ENCODE data around the gene TMEM132C.
A peak's percentile ranks its signal among the peaks of the same experiment; 100 is the strongest.

The TMEM132C gene

GRCh38 chr12:128339126-128339520, 72.2 kb downstream of the TMEM132C start:
- H3K4me1 ChIP-seq: peaks cover 0 to 25% (median 9%) of the 10 kb centered on the region in 10 experiments; a peak in 11 of 20 replicates
- H3K4me2 ChIP-seq: peak overlapping the region in 4 of 11 experiments; percentile 16 to 53 (median 31); a peak in 6 of 22 replicates
- H3K9me3 ChIP-seq (replicated peaks in 1 of 11): peaks cover 9 to 29% (median 14%) of the 10 kb centered on the region in 11 experiments; a peak in 14 of 22 replicates
- no peaks in the 10 kb centered on the region for H3K27me3 ChIP-seq
- H3K27ac ChIP-seq: no peak overlapping the region
- no peaks in the 10 kb centered on the region for H4K20me1 ChIP-seq
- no peaks in the 10 kb centered on the region for H3K36me3 ChIP-seq
- no peak overlapping the region for H3K9ac ChIP-seq
- no peak overlapping the region for H3K4me3 ChIP-seq
- no peak for TF ChIP-seq Cebpa-rat (IDR thresholded peaks at IDR 0.05)

- H3K9me3 ChIP-seq (replicated peaks in 1 of 11): peaks cover 4 to 24% (median 11%) of the 10 kb centered on the region in 11 experiments; a peak in 14 of 22 replicates
- H3K36me3 ChIP-seq: no peaks in the 10 kb centered on the region
- peaks cover 0 to 25% (median 9%) of the 10 kb centered on the region in 10 experiments; a peak in 11 of 20 replicates for H3K4me1 ChIP-seq
- no peak overlapping the region for H3K9ac ChIP-seq
- H3K4me3 ChIP-seq: no peak overlapping the region
- H3K27ac ChIP-seq: no peak overlapping the region
- H4K20me1 ChIP-seq: no peaks in the 10 kb centered on the region
- no peak for TF ChIP-seq Cebpa-rat (IDR thresholded peaks at IDR 0.05)
- no peaks in the 10 kb centered on the region for H3K27me3 ChIP-seq
- peak overlapping the region in 3 of 11 experiments; percentile 26 to 53 (median 36); a peak in 2 of 22 replicates for H3K4me2 ChIP-seq
These were observed 72.7 kb downstream of the TMEM132C start for GRCh38 chr12:128339631-128340030.

- 0 out of 22 replicates have a peak overlapping the region, but pooled peaks of 2 of the 11 experiments have one; percentile 5 to 7 for H3K4me2 ChIP-seq
- no peak overlapping the region for H3K9ac ChIP-seq
- H4K20me1 ChIP-seq: no peaks in the 10 kb centered on the region
These were observed 86.3 kb downstream of the TMEM132C start for GRCh38 chr12:128353301-128353700.

GRCh38 chr12:128356547-128356946, 89.6 kb downstream of the TMEM132C start:
- Histone ChIP-seq H4K20me1 (peaks cover 0 to under 1% (median 0%) of the 10 kb centered on the region in 11 experiments; a peak in 1 of 22 replicates), H3K36me3 (no peaks in the 10 kb centered on the region; a peak in 1 of 22 replicates), H3K27me3 (peaks cover 0 to 15% (median 0%) of the 10 kb centered on the region in 11 experiments; a peak in 8 of 22 replicates), H3K4me3 (no peak overlapping the region), H3K4me1 (peaks cover 0 to 19% (median 15%) of the 10 kb centered on the region in 10 experiments; a peak in 11 of 20 replicates), H3K27ac (no peak overlapping the region), H3K9me3 (replicated peaks in 1 of 11) (peaks cover 14 to 21% (median 20%) of the 10 kb centered on the region in 11 experiments), H3K4me2 (no peak overlapping the region), H3K9ac (no peak overlapping the region)
- TF ChIP-seq Cebpa-rat (IDR thresholded peaks at IDR 0.05): no peak

More at GRCh38 chr12:128353301-128353700, 86.3 kb downstream of the TMEM132C start:
- H3K27me3 ChIP-seq: no peaks in the 10 kb centered on the region
- TF ChIP-seq Cebpa-rat (IDR thresholded peaks at IDR 0.05): no peak
- H3K4me3 ChIP-seq: no peak overlapping the region
- no peak overlapping the region for H3K27ac ChIP-seq
- peaks cover 0 to 19% (median 14%) of the 10 kb centered on the region in 10 experiments; a peak in 10 of 20 replicates for H3K4me1 ChIP-seq
- H3K36me3 ChIP-seq: no peaks in the 10 kb centered on the region; a peak in 1 of 22 replicates
- H3K9me3 ChIP-seq (replicated peaks in 1 of 11): peaks cover 28 to 44% (median 36%) of the 10 kb centered on the region in 11 experiments

GRCh38 chr12:128361400-128361995, 94.5 kb downstream of the TMEM132C start:
- Histone ChIP-seq H3K27ac (no peak overlapping the region), H3K27me3 (peaks cover 5 to 40% (median 13%) of the 10 kb centered on the region in 11 experiments; a peak in 20 of 22 replicates), H3K9ac (no peak overlapping the region)

GRCh38 chr12:128365032-128365431, 98.1 kb downstream of the TMEM132C start:
- Histone ChIP-seq H3K36me3 (no peaks in the 10 kb centered on the region), H3K27me3 (peaks cover 5 to 43% (median 15%) of the 10 kb centered on the region in 11 experiments; a peak in 20 of 22 replicates), H3K4me3 (no peak overlapping the region), H3K4me1 (peaks cover 35 to 53% (median 46%) of the 10 kb centered on the region in 10 experiments), H3K9ac (no peak overlapping the region), H4K20me1 (peaks cover 0 to 5% (median 0%) of the 10 kb centered on the region in 11 experiments; a peak in 2 of 22 replicates), H3K9me3 (replicated peaks in 1 of 11) (peaks cover 0 to 6% (median 0%) of the 10 kb centered on the region in 11 experiments; a peak in 1 of 22 replicates), H3K4me2 (peak overlapping the region in 10 of 11 experiments; percentile 48 to 80 (median 70); a peak in 16 of 22 replicates), H3K27ac (no peak overlapping the region)
- no peak for TF ChIP-seq Cebpa-rat (IDR thresholded peaks at IDR 0.05)

More at GRCh38 chr12:128361400-128361995, 94.5 kb downstream of the TMEM132C start:
- H3K4me3 ChIP-seq: no peak overlapping the region
- H3K4me2 ChIP-seq: peak overlapping the region in 9 of 11 experiments; percentile 68 to 80 (median 75); a peak in 16 of 22 replicates
- H3K36me3 ChIP-seq: no peaks in the 10 kb centered on the region
- H3K9me3 ChIP-seq (replicated peaks in 1 of 11): no peaks in the 10 kb centered on the region
- peaks cover 0 to 5% (median 0%) of the 10 kb centered on the region in 11 experiments; a peak in 2 of 22 replicates for H4K20me1 ChIP-seq
- peaks cover 34 to 52% (median 46%) of the 10 kb centered on the region in 10 experiments for H3K4me1 ChIP-seq
- no peak for TF ChIP-seq Cebpa-rat (IDR thresholded peaks at IDR 0.05)

- Histone ChIP-seq H3K9me3 (replicated peaks in 1 of 11) (peaks cover 0 to 6% (median 0%) of the 10 kb centered on the region in 11 experiments; a peak in 1 of 22 replicates), H4K20me1 (peaks cover 0 to 5% (median 0%) of the 10 kb centered on the region in 11 experiments; a peak in 2 of 22 replicates), H3K9ac (peak overlapping the region in 1 of 11 experiments; percentile 14; a peak in 1 of 22 replicates), H3K36me3 (no peaks in the 10 kb centered on the region), H3K4me1 (peaks cover 35 to 53% (median 46%) of the 10 kb centered on the region in 10 experiments), H3K27me3 (peaks cover 5 to 39% (median 15%) of the 10 kb centered on the region in 11 experiments; a peak in 20 of 22 replicates), H3K27ac (no peak overlapping the region), H3K4me2 (peak overlapping the region; percentile 48 to 80 (median 70)), H3K4me3 (no peak overlapping the region; a peak in 1 of 20 replicates)
- no peak for TF ChIP-seq Cebpa-rat (IDR thresholded peaks at IDR 0.05)
These were observed 98.8 kb downstream of the TMEM132C start for GRCh38 chr12:128365651-128366231.

- H3K27ac ChIP-seq: no peak overlapping the region
- peaks cover 26 to 37% (median 33%) of the 10 kb centered on the region in 10 experiments for H3K4me1 ChIP-seq
- H3K4me2 ChIP-seq: no peak overlapping the region
- peaks cover 5 to 31% (median 15%) of the 10 kb centered on the region in 11 experiments; a peak in 20 of 22 replicates for H3K27me3 ChIP-seq
- H4K20me1 ChIP-seq: no peaks in the 10 kb centered on the region; a peak in 2 of 22 replicates
- no peak overlapping the region for H3K4me3 ChIP-seq
- H3K9me3 ChIP-seq (replicated peaks in 1 of 11): peaks cover 0 to 6% (median 0%) of the 10 kb centered on the region in 11 experiments; a peak in 1 of 22 replicates
- no peaks in the 10 kb centered on the region for H3K36me3 ChIP-seq
- no peak for TF ChIP-seq Cebpa-rat (IDR thresholded peaks at IDR 0.05)
- no peak overlapping the region for H3K9ac ChIP-seq
These were observed 101.0 kb downstream of the TMEM132C start for GRCh38 chr12:128367961-128368360.
